ENCODE measurements around the gene NOL7.
A peak's percentile ranks its signal among the peaks of the same experiment; 100 is the strongest.

The NOL7 gene

DNA sequence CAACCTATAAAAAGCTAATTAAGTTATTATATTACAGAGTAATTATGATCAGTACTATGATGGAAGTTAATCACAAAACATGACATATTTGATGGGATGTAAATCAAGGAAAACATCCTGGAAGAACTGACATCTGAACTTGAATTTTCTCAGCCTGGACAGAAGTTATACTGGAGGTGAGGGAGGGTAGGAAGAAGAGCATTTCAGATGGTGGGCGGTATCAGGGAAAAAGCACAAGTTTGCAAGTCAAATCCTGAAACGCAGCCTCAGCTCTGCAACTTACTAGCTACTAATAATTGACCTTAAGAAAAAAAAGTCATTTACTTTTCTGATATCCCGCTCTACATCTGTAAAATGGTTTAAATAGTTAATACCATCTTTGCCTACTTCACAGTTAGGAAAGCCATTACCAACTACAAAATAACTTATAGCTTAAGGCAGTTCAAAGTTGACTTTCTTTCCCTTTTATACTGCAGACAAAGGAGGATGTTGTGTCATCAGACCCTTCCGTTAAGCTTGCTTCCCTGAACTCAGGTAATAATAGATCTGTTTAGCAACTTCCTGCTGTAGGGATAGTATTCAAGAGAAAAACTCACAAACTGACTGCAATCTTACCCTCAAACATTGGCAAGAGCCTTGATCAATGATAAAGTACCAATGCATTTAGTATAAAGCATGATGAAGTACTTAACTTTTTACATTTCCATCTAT is 21.0 kb downstream of the NOL7 start:
- no peak for DNase-seq (ENCODE audit: insufficient read length, low spot score)
- FAIRE-seq = no peak
- TF ChIP-seq, protein P1, sequence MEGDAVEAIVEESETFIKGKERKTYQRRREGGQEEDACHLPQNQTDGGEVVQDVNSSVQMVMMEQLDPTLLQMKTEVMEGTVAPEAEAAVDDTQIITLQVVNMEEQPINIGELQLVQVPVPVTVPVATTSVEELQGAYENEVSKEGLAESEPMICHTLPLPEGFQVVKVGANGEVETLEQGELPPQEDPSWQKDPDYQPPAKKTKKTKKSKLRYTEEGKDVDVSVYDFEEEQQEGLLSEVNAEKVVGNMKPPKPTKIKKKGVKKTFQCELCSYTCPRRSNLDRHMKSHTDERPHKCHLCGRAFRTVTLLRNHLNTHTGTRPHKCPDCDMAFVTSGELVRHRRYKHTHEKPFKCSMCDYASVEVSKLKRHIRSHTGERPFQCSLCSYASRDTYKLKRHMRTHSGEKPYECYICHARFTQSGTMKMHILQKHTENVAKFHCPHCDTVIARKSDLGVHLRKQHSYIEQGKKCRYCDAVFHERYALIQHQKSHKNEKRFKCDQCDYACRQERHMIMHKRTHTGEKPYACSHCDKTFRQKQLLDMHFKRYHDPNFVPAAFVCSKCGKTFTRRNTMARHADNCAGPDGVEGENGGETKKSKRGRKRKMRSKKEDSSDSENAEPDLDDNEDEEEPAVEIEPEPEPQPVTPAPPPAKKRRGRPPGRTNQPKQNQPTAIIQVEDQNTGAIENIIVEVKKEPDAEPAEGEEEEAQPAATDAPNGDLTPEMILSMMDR (IDR thresholded peaks at IDR 0.05; ENCODE audit: insufficient read depth, missing control alignments) = no peak

DNA sequence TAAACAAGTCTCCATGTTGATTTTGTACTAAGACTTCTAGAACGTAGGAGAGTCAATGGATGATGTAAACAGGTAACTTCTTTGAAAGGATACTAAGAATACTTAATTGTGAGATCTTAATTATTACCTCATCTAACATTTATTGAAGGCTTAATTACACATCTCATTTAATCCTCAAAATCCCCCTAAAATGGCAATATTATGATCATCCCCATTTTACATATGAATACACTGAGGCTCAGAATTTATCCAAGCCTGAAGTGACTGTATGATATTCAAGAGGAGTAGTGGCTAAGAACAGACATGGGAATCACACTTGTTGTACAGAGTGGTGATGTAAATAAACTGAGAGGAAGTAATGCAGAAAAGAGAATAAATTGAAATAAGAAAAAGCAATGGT is 22.9 kb downstream of the NOL7 start:
- no peak for DNase-seq (ENCODE audit: insufficient read length, low spot score)
- FAIRE-seq = peak; percentile 16
- TF ChIP-seq, protein P1 (IDR thresholded peaks at IDR 0.05; ENCODE audit: insufficient read depth, missing control alignments) = no peak

DNA sequence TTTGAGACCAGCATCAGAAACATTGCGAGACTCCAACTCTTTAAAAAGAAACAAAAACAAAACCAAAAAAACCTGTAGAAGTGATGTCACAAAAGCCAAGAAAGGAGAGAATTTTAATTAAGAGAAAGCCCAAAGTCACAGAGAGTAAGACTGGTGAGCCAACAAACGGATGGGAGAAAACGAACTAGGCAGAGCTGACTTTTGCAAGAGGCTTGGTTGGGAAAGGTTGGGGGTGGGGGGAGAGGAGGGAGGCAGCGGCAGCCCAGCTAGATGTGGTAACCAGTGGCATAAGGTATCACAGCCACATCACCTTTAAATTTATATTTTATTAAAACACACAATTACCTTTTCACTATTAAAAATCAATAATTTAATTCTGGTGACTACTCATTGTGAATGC is 23.5 kb downstream of the NOL7 start:
- FAIRE-seq = no peak
- TF ChIP-seq, protein P1 (IDR thresholded peaks at IDR 0.05; ENCODE audit: insufficient read depth, missing control alignments) = no peak
- DNase-seq (ENCODE audit: insufficient read length, low spot score) = no peak

DNA sequence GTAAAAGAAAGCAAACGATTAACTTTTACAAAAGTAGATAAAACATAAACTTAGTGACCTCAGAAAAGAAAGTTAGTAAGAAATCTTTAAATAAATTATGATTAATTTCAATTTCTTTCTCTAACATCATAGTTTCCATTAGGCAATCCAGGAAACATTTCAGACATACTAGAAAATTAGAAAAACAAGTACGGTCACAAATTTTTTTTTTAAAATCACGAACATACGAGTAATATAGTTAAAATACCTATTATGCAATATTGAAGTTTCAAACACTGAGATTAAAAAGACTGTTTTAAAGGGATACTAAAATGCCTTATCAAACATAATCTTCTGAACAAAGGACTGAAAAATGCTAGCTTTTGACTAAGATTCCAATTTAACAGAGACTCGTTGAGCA is 26.2 kb downstream of the NOL7 start:
- TF ChIP-seq, protein P1 (IDR thresholded peaks at IDR 0.05; ENCODE audit: insufficient read depth, missing control alignments) = no peak
- FAIRE-seq (peak; percentile 46), DNase-seq (ENCODE audit: insufficient read length, low spot score) (no peak)

DNA sequence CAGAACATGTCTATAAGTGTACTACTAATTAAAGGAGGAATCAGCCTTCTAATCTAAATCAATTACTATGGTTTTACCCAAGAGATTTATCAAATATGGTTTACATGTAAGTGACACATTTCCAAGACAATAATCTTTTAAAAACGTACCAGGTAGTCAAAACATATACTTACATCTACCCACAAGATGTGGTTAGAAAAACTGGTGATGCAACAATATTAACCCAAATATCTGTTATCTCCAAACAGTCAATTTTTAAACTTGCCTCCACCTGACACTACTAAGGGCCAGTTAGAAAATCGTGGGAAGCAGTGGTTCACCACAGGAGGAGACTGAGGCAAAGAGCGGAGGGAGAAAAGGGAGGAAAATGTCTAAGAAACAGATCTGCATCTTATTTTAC is 28.0 kb downstream of the NOL7 start:
- TF ChIP-seq, protein P1 (IDR thresholded peaks at IDR 0.05; ENCODE audit: insufficient read depth, missing control alignments) = no peak
- FAIRE-seq (no peak), DNase-seq (ENCODE audit: insufficient read length, low spot score) (no peak)

DNA sequence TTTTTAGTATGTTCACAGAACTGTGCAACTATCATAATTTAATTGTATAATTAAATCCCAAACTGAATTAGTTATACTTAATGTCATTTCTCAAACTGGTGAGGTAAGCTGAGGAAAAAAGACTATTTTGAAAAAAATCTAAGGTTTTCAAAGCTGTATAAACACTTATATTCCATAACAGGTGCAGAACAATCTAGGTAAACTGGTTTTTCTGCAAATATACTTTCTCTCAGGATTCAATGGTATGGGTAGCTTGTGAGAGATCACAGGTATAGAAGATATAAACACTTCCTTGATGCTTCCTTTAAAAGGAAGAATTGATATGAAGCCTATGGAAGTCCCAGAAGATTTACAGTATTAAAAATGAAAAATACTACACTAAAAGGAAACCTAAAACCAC is 33.7 kb downstream of the NOL7 start:
- no peak for FAIRE-seq
- no peak for DNase-seq (ENCODE audit: insufficient read length, low spot score)
- TF ChIP-seq, protein P1 (IDR thresholded peaks at IDR 0.05; ENCODE audit: insufficient read depth, missing control alignments) = no peak

DNA sequence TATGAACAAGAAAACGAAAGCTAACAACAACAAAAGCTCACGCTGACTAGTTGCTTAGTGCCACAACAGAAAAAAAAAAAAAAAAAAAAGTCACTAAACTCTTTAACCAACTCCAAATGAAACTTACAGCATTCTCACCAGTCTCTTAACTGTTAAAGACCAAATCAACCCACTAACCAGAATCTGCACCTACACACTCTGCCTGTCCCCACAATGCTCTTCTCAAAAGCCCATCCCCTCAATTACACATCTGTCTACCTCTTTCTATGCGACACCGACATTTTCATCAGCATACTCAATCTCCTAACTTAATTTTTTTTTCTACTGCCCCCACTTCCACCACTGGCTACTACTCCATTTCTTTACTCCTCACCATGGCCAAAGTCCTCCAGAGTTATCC is 34.3 kb downstream of the NOL7 start:
- DNase-seq (ENCODE audit: insufficient read length, low spot score) (no peak), FAIRE-seq (no peak)
- TF ChIP-seq, protein P1 (IDR thresholded peaks at IDR 0.05; ENCODE audit: insufficient read depth, missing control alignments) = no peak

Measured in D721Med (cell line).